Psoas muscle (tissue), 8 donors: ENCODE results near the gene SIRPA. TPM values are rescaled to one million over a fixed set of nuclear protein-coding genes. Genes with fewer than 3 reads are reported as not detected.
A peak's percentile ranks its signal among the peaks of the same experiment; 100 is the strongest.

Source experiments
- ATAC-seq, 4 donors: fragments of 200-7000 bp; cut with Tn5 transposase; one replicate each; pipeline ENCODE4 v1.9.1; 2020; ENCODE audit warnings: moderate library complexity in 3 of 4, mild to moderate bottlenecking in 2 of 4
- DNase-seq, 2 donors: peaks; one replicate each; pipeline ENCODE4 v3.0.0-alpha.2; 2020
- H3K27ac ChIP-seq: fragments of 200-600 bp; one replicate; pipeline ENCODE4 v1.8.0; 2022
- H3K27me3 ChIP-seq, 3 donors: fragments of 200-600 bp in 1 of 3; one replicate each; pipeline versions ENCODE4 v1.6.1 to v1.8.0; 2013 to 2022; ENCODE audit warnings: low read length in 2 of 3, mild to moderate bottlenecking in 2 of 3, moderate library complexity in 1 of 3; ENCODE audit not compliant: insufficient read depth in 3 of 3
- H3K36me3 ChIP-seq, 2 donors: fragments of 200-600 bp in 1 of 2; one replicate each; pipeline versions ENCODE4 v1.6.1 to v1.8.0; 2013 to 2022; ENCODE audit warnings: low read depth in 1 of 2, mild to moderate bottlenecking in 1 of 2, moderate library complexity in 1 of 2; ENCODE audit not compliant: insufficient read depth in 1 of 2
- H3K4me1 ChIP-seq: fragments of 200-600 bp; one replicate; pipeline ENCODE4 v1.8.0; 2022
- H3K4me3 ChIP-seq: fragments of 200-600 bp; one replicate; pipeline ENCODE4 v1.8.0; 2022; ENCODE audit warnings: mild to moderate bottlenecking
- H3K9me3 ChIP-seq: fragments of 200-600 bp; one replicate; pipeline ENCODE4 v1.8.0; 2022
- WGBS, 3 donors: extraction: QIAGEN DNeasy Blood & Tissue Kit; methylation state at CpG; one replicate each; pipeline versions ENCODE4 v1.1.6 to v1.1.7; 2013; 5-methylcytosine and 5-hydroxymethylcytosine counted together
- intact Hi-C, 2 donors: fragments of 100-400 bp; cut with DNase I; formaldehyde crosslinking; loops; one replicate each; pipeline versions ENCODE4 v1.11.0 to v1.14.2; 2022
- polyA plus RNA-seq, 3 donors: library from polyadenylated mRNA; stranded (reverse); fragments of 200-250 nt; gene quantifications; one replicate each; pipeline ENCODE4 v1.2.3, GENCODE V29; 2013
- total RNA-seq, 4 donors: library from RNA; stranded (reverse); fragmentation: NEBNext Ultra II Directional in 2 of 4; extraction: Animal tissue kit (Norgen Biotek cat#: 25700) in 2 of 4; gene quantifications; one replicate each; pipeline versions ENCODE4 v1.2.1 to v1.2.4, GENCODE V29; 2021 to 2023
- TF ChIP-seq, protein P1 (sequence below): fragments of 200-600 bp; IDR thresholded peaks from one replicate; pipeline ENCODE4 v1.8.0; 2022; ENCODE audit warnings: antibody characterized with exemption
- donor health status: healthy with polysubstance abuse.
- donor health status: DM: no; HTN: no; CAD: no; lungs with moderate emphysema.
- donor health status: Bipolar disorder and iron deficiency.
- donor health status: healthy.
- donor health status: DM: yes; HTN: yes; CAD: no.
- donor health status: DM: no; HTN: no; CAD: no.
- donor health status: DM: no; HTN: no; CAD: no.
- donor health status: DM: yes; HTN: yes; CAD: no.

The SIRPA gene
- total and polyA plus RNA-seq, 7 donors: 6.2 to 42.9 (median 15.3) TPM

DNA sequence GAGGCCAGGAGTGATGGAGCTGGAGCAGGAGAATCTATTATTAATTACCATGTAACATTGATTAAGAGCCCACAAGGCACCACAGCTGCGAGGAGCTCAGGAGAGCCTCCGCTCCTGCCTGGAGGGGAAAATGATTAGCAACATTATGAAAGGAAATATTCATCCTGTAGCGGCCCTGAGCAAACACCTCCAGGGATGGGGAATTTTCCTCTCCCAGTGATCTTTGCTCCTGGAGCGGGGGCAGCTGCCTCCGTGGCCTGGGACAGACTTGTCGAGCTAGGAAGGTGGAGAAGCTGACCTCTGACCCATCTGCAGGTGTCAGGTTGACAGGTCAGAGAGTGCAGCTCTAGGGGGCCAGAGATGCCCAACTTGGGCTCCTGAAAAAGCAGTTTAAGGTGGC, 40.1 kb upstream of the SIRPA start:
- no peak for ATAC-seq
- H3K27me3 ChIP-seq: peaks cover 0 to 7% (median 0%) of the 10 kb centered on the region in 3 donors
- H3K36me3 ChIP-seq: no peaks in the 10 kb centered on the region
- no peaks in the 10 kb centered on the region for H3K9me3 ChIP-seq
- TF ChIP-seq, protein P1, sequence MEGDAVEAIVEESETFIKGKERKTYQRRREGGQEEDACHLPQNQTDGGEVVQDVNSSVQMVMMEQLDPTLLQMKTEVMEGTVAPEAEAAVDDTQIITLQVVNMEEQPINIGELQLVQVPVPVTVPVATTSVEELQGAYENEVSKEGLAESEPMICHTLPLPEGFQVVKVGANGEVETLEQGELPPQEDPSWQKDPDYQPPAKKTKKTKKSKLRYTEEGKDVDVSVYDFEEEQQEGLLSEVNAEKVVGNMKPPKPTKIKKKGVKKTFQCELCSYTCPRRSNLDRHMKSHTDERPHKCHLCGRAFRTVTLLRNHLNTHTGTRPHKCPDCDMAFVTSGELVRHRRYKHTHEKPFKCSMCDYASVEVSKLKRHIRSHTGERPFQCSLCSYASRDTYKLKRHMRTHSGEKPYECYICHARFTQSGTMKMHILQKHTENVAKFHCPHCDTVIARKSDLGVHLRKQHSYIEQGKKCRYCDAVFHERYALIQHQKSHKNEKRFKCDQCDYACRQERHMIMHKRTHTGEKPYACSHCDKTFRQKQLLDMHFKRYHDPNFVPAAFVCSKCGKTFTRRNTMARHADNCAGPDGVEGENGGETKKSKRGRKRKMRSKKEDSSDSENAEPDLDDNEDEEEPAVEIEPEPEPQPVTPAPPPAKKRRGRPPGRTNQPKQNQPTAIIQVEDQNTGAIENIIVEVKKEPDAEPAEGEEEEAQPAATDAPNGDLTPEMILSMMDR: no peak
- no peak overlapping the region for H3K4me3 ChIP-seq
- H3K4me1 ChIP-seq: no peaks in the 10 kb centered on the region
- intact Hi-C loops: no loop called here
- no peak for DNase-seq
- WGBS, 3 donors: 49 to 62% (median 54%) methylated on average over 6 of the region's 6 CpGs
- H3K27ac ChIP-seq: no peak overlapping the region

GRCh38 chr20:1855690-1856089, 39.5 kb upstream of the SIRPA start:
- H3K4me3 ChIP-seq: no peak overlapping the region
- H3K36me3 ChIP-seq: no peaks in the 10 kb centered on the region
- H3K27ac ChIP-seq: no peak overlapping the region
- no peak for DNase-seq
- H3K27me3 ChIP-seq: peaks cover 0 to 7% (median 0%) of the 10 kb centered on the region in 3 donors
- H3K4me1 ChIP-seq: no peaks in the 10 kb centered on the region
- no peaks in the 10 kb centered on the region for H3K9me3 ChIP-seq
- no peak for ATAC-seq
- TF ChIP-seq, protein P1: no peak
- 35 to 68% (median 48%) methylated on average over 1 of the region's 1 CpG for WGBS, 3 donors
- intact Hi-C loops: no loop called here

- H3K27ac ChIP-seq: no peak overlapping the region
Observed at GRCh38 chr20:1856424-1856823, 38.8 kb upstream of the SIRPA start.

GRCh38 chr20:1857466-1857865, 37.7 kb upstream of the SIRPA start:
- Histone ChIP-seq H3K4me3 (no peak overlapping the region), H3K27me3 (peaks cover 0 to 7% (median 0%) of the 10 kb centered on the region in 3 donors), H3K9me3 (no peaks in the 10 kb centered on the region), H3K27ac (no peak overlapping the region), H3K36me3 (no peaks in the 10 kb centered on the region), H3K4me1 (no peaks in the 10 kb centered on the region)
- no peak for ATAC-seq
- intact Hi-C loops: no loop called here
- 67 to 80% (median 77%) methylated on average over 4 of the region's 4 CpGs for WGBS, 3 donors
- DNase-seq: no peak
- TF ChIP-seq, protein P1: no peak

More at GRCh38 chr20:1856424-1856823, 38.8 kb upstream of the SIRPA start:
- H3K9me3 ChIP-seq: no peaks in the 10 kb centered on the region
- DNase-seq (no peak), ATAC-seq (peak in 1 of 4 donors; percentile 13)
- no peak overlapping the region for H3K4me3 ChIP-seq
- intact Hi-C loops: no loop called here
- TF ChIP-seq, protein P1: no peak
- no peaks in the 10 kb centered on the region for H3K4me1 ChIP-seq
- peaks cover 0 to 7% (median 0%) of the 10 kb centered on the region in 3 donors for H3K27me3 ChIP-seq
- H3K36me3 ChIP-seq: no peaks in the 10 kb centered on the region
- WGBS, 3 donors: 38 to 55% (median 49%) methylated on average over 1 of the region's 1 CpG

DNA sequence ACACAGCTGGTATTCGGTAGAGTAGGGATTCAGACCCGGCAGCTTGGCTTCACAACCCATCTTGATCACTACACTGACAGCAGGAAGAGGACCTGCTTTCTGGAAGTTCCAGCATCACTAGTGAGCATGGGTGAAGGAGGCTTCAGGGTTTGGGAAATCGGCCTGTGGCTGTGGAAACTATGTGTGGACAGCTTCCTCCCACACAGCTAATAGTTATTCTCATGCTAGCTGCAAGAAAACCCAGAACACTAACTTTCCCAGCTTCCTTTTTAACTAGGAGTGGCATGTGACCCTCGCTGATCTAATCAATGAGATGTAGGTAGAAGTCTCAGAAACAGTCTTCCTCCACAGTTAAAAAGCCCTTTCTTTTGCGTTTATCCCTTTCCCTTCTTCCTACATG, 36.3 kb upstream of the SIRPA start:
- ATAC-seq (no peak), DNase-seq (no peak)
- H3K27me3 ChIP-seq: peaks cover 0 to 4% (median 4%) of the 10 kb centered on the region in 3 donors
- H3K27ac ChIP-seq: no peak overlapping the region
- 77 to 84% (median 82%) methylated on average over 5 of the region's 5 CpGs for WGBS, 3 donors
- H3K4me1 ChIP-seq: no peaks in the 10 kb centered on the region
- no peak overlapping the region for H3K4me3 ChIP-seq
- H3K9me3 ChIP-seq: no peaks in the 10 kb centered on the region
- TF ChIP-seq, protein P1: no peak
- H3K36me3 ChIP-seq: no peaks in the 10 kb centered on the region
- intact Hi-C loops: no loop called here
